ENCODE data around the gene KLHL29.

Gene KLHL29

GRCh38 chr2:23569761-23570365 is 184.9 kb downstream of the KLHL29 start:
- H2AFZ ChIP-seq (ENCODE audit: insufficient read depth, low read length, poor library complexity), result no peak overlapping the region
- no peak overlapping the region for H3K14ac ChIP-seq (ENCODE audit: low read length)
- H3K27me3 ChIP-seq (ENCODE audit: insufficient read depth, low read length), result no peaks in the 10 kb centered on the region
- no peak overlapping the region for H4K12ac ChIP-seq (ENCODE audit: low read depth, low read length)
- no CpG with 5 or more reads among the region's 12 CpGs for WGBS (ENCODE audit: extremely low coverage, insufficient coverage, insufficient read length)
- no peak overlapping the region for H2BK5ac ChIP-seq (ENCODE audit: low read depth, low read length, poor library complexity)
- H3K4me1 ChIP-seq (ENCODE audit: control insufficient read depth in 1 of 2, insufficient read depth in 2 of 2, low read length in 2 of 2), result peaks cover 7 to 14% of the 10 kb centered on the region in 2 experiments
- H2AK5ac ChIP-seq (ENCODE audit: low read length), result no peak overlapping the region
- DNase-seq, result no peak
- no peak overlapping the region for H4K91ac ChIP-seq (ENCODE audit: low read depth, low read length)
- H2BK12ac ChIP-seq (ENCODE audit: low read length), result no peak overlapping the region
- H3K9me3 ChIP-seq (ENCODE audit: insufficient read depth, low read depth, low read length), result no peaks in the 10 kb centered on the region
- H2BK120ac ChIP-seq (ENCODE audit: insufficient read depth, low read length, poor library complexity), result no peak overlapping the region
- no peak overlapping the region for H3K4me2 ChIP-seq (ENCODE audit: low read length)
- no peaks in the 10 kb centered on the region for H3K36me3 ChIP-seq (ENCODE audit: control insufficient read depth in 1 of 2, insufficient read depth in 2 of 2, low read length in 2 of 2)
- H3K4ac ChIP-seq (ENCODE audit: low read depth, low read length), result no peak overlapping the region
- no peak overlapping the region for H3K4me3 ChIP-seq (ENCODE audit: low read depth, low read length)
- H3K79me2 ChIP-seq (ENCODE audit: control insufficient read depth, insufficient read depth, low read length, poor library complexity), result no peaks in the 10 kb centered on the region
- H3K23ac ChIP-seq (ENCODE audit: low read length), result no peak overlapping the region
- peaks cover 8% of the 10 kb centered on the region for H3K79me1 ChIP-seq (ENCODE audit: low read length)
- no peak overlapping the region for H3K27ac ChIP-seq (ENCODE audit: low read depth, low read length)
- no peak overlapping the region for H4K8ac ChIP-seq (ENCODE audit: low read depth, low read length)
- no peak overlapping the region for H3K9ac ChIP-seq (ENCODE audit: low read length)
- no peak overlapping the region for H3K18ac ChIP-seq (ENCODE audit: low read length)

- H4K12ac ChIP-seq (ENCODE audit: low read depth, low read length), result no peak overlapping the region
- H3K23ac ChIP-seq (ENCODE audit: low read length), result no peak overlapping the region
- H2BK120ac ChIP-seq (ENCODE audit: insufficient read depth, low read length, poor library complexity), result no peak overlapping the region
- WGBS (ENCODE audit: extremely low coverage, insufficient coverage, insufficient read length), result no CpG with 5 or more reads among the region's 6 CpGs
- H3K4me2 ChIP-seq (ENCODE audit: low read length), result no peak overlapping the region
- H2AFZ ChIP-seq (ENCODE audit: insufficient read depth, low read length, poor library complexity), result no peak overlapping the region
- no peak overlapping the region for H3K4ac ChIP-seq (ENCODE audit: low read depth, low read length)
- no peak overlapping the region for H3K27ac ChIP-seq (ENCODE audit: low read depth, low read length)
- H2BK12ac ChIP-seq (ENCODE audit: low read length), result no peak overlapping the region
- no peak overlapping the region for H2BK5ac ChIP-seq (ENCODE audit: low read depth, low read length, poor library complexity)
- H3K9ac ChIP-seq (ENCODE audit: low read length), result no peak overlapping the region
- no peak for DNase-seq
- no peak overlapping the region for H3K18ac ChIP-seq (ENCODE audit: low read length)
- H3K4me3 ChIP-seq (ENCODE audit: low read depth, low read length), result no peak overlapping the region
- H3K27me3 ChIP-seq (ENCODE audit: insufficient read depth, low read length), result no peaks in the 10 kb centered on the region
- no peak overlapping the region for H2AK5ac ChIP-seq (ENCODE audit: low read length)
- no peak overlapping the region for H3K14ac ChIP-seq (ENCODE audit: low read length)
- no peaks in the 10 kb centered on the region for H3K9me3 ChIP-seq (ENCODE audit: insufficient read depth, low read depth, low read length)
- no peaks in the 10 kb centered on the region for H3K79me2 ChIP-seq (ENCODE audit: control insufficient read depth, insufficient read depth, low read length, poor library complexity)
- no peaks in the 10 kb centered on the region for H3K79me1 ChIP-seq (ENCODE audit: low read length)
- no peak overlapping the region for H4K91ac ChIP-seq (ENCODE audit: low read depth, low read length)
- peaks cover 1 to 7% of the 10 kb centered on the region in 2 experiments for H3K4me1 ChIP-seq (ENCODE audit: control insufficient read depth in 1 of 2, insufficient read depth in 2 of 2, low read length in 2 of 2)
- H3K36me3 ChIP-seq (ENCODE audit: control insufficient read depth in 1 of 2, insufficient read depth in 2 of 2, low read length in 2 of 2), result no peaks in the 10 kb centered on the region
- H4K8ac ChIP-seq (ENCODE audit: low read depth, low read length), result no peak overlapping the region
Observed at GRCh38 chr2:23571085-23571484, 186.1 kb downstream of the KLHL29 start.

DNA sequence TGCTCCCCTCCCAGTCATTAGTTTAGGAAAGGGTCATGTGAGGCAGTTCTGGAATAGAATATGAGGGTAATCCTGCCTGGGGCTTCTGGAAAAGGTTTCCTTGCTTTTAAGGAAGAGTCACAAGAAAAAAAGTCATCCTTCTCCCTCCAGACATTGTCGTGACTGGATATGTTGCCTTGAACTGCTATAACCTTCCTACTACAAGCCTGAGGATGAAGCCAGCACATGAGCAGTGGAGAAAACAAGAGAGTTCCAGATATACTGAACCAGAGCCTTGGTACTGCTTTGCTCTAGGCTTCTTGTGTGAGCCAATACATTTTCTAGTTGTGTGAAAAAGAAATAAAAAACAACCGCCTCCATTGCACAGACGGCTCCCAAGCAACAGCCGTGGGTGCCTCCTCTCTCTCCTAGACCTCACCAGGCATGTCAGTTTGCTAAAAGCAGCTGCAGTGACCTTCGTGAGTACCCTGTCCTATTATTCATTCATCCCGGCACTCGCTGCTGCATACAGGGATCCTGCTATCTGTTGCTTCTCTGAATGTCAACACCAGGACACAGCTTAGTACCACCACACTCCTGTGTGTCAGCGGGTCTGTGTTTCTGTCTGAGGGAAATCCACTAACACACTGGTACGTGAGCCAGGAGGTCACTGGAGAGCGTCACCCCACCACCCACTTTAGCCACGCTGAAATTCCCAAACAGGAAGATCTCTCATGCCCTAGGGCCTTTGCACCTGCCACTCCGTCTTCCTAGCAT is 186.7 kb downstream of the KLHL29 start:
- Histone ChIP-seq H3K27ac (ENCODE audit: low read depth, low read length) (no peak overlapping the region), H3K36me3 (ENCODE audit: control insufficient read depth in 1 of 2, insufficient read depth in 2 of 2, low read length in 2 of 2) (no peaks in the 10 kb centered on the region), H3K79me1 (ENCODE audit: low read length) (no peaks in the 10 kb centered on the region), H3K9ac (ENCODE audit: low read length) (no peak overlapping the region), H4K12ac (ENCODE audit: low read depth, low read length) (no peak overlapping the region), H2BK5ac (ENCODE audit: low read depth, low read length, poor library complexity) (no peak overlapping the region), H3K79me2 (ENCODE audit: control insufficient read depth, insufficient read depth, low read length, poor library complexity) (no peaks in the 10 kb centered on the region), H3K18ac (ENCODE audit: low read length) (no peak overlapping the region), H3K4ac (ENCODE audit: low read depth, low read length) (no peak overlapping the region), H4K91ac (ENCODE audit: low read depth, low read length) (no peak overlapping the region), H3K23ac (ENCODE audit: low read length) (no peak overlapping the region), H3K4me2 (ENCODE audit: low read length) (no peak overlapping the region), H2BK12ac (ENCODE audit: low read length) (no peak overlapping the region), H3K4me1 (ENCODE audit: control insufficient read depth in 1 of 2, insufficient read depth in 2 of 2, low read length in 2 of 2) (peaks cover 0 to 5% of the 10 kb centered on the region in 2 experiments), H2AK5ac (ENCODE audit: low read length) (no peak overlapping the region), H4K8ac (ENCODE audit: low read depth, low read length) (no peak overlapping the region), H3K14ac (ENCODE audit: low read length) (no peak overlapping the region), H2AFZ (ENCODE audit: insufficient read depth, low read length, poor library complexity) (no peak overlapping the region), H3K27me3 (ENCODE audit: insufficient read depth, low read length) (no peaks in the 10 kb centered on the region), H3K9me3 (ENCODE audit: insufficient read depth, low read depth, low read length) (no peaks in the 10 kb centered on the region), H2BK120ac (ENCODE audit: insufficient read depth, low read length, poor library complexity) (no peak overlapping the region), H3K4me3 (ENCODE audit: low read depth, low read length) (no peak overlapping the region)
- no peak for DNase-seq
- WGBS (ENCODE audit: extremely low coverage, insufficient coverage, insufficient read length), result no CpG with 5 or more reads among the region's 12 CpGs

DNA sequence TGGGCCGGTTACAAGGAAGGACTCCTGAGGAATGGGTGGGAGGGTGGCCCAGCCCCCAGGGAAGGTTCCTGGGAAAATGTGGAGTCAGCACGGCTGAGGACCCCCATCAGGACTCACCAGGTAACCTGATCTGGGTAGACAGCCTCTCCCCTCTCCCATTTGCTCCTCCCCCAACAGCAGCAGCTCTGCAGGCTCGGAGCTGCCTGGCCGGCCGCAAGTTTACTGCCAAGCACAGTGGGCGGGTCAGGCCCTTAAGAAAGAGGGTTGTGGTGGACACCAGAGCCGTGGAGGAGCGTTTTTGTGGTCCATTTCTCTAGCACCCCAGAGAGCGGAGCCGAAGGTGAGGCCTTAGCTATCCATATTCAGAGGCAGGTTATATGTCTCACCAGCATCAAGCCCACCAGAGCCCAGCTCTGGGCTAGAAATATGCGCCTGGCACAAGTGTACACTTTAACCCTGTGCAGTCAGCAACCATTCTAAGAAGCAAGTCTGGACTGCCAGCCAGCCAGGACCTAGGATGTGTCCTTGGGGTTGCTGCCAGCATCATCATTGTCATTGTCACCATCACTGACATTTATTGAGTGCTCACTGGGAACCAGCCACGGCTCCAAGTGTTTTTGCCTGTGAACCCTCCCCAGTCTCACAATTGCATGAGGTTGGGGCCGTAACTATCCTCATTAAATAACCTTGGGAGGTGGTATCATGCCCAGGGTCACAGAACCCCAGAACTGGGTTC is 190.1 kb downstream of the KLHL29 start:
- Histone ChIP-seq H2BK5ac (ENCODE audit: low read depth, low read length, poor library complexity) (no peak overlapping the region), H3K79me1 (ENCODE audit: low read length) (no peaks in the 10 kb centered on the region), H3K4me1 (ENCODE audit: control insufficient read depth in 1 of 2, insufficient read depth in 2 of 2, low read length in 2 of 2) (peaks cover 0 to 3% of the 10 kb centered on the region in 2 experiments), H2AFZ (ENCODE audit: insufficient read depth, low read length, poor library complexity) (no peak overlapping the region), H2BK12ac (ENCODE audit: low read length) (no peak overlapping the region), H3K27ac (ENCODE audit: low read depth, low read length) (no peak overlapping the region), H4K12ac (ENCODE audit: low read depth, low read length) (no peak overlapping the region), H4K8ac (ENCODE audit: low read depth, low read length) (no peak overlapping the region), H3K18ac (ENCODE audit: low read length) (no peak overlapping the region), H2AK5ac (ENCODE audit: low read length) (no peak overlapping the region), H3K4me2 (ENCODE audit: low read length) (no peak overlapping the region), H3K14ac (ENCODE audit: low read length) (no peak overlapping the region), H3K23ac (ENCODE audit: low read length) (no peak overlapping the region), H3K36me3 (ENCODE audit: control insufficient read depth in 1 of 2, insufficient read depth in 2 of 2, low read length in 2 of 2) (no peaks in the 10 kb centered on the region), H3K4me3 (ENCODE audit: low read depth, low read length) (no peak overlapping the region), H3K9me3 (ENCODE audit: insufficient read depth, low read depth, low read length) (no peaks in the 10 kb centered on the region), H3K9ac (ENCODE audit: low read length) (no peak overlapping the region), H3K27me3 (ENCODE audit: insufficient read depth, low read length) (no peaks in the 10 kb centered on the region), H3K79me2 (ENCODE audit: control insufficient read depth, insufficient read depth, low read length, poor library complexity) (no peaks in the 10 kb centered on the region), H3K4ac (ENCODE audit: low read depth, low read length) (no peak overlapping the region), H4K91ac (ENCODE audit: low read depth, low read length) (no peak overlapping the region), H2BK120ac (ENCODE audit: insufficient read depth, low read length, poor library complexity) (no peak overlapping the region)
- no peak for DNase-seq
- WGBS (ENCODE audit: extremely low coverage, insufficient coverage, insufficient read length), result no CpG with 5 or more reads among the region's 13 CpGs
